Stimulated activated CD8-positive, alpha-beta memory T cell treated with anti-CD3 and anti-CD28 coated beads, Interleukin-7, amount 100 ng/mL, for 24 hours (primary cell): ENCODE data around the gene STRN.
"Not testable (repeated sequence)": the region's sequence is repeated elsewhere in the genome, so short reads cannot be mapped to it uniquely, and the experiment has no call there.

Source experiments
- DNase-seq: peaks from one replicate; pipeline ENCODE4 v3.0.0-alpha.2; 2020; ENCODE audit warnings: low read depth

STRN gene

DNA sequence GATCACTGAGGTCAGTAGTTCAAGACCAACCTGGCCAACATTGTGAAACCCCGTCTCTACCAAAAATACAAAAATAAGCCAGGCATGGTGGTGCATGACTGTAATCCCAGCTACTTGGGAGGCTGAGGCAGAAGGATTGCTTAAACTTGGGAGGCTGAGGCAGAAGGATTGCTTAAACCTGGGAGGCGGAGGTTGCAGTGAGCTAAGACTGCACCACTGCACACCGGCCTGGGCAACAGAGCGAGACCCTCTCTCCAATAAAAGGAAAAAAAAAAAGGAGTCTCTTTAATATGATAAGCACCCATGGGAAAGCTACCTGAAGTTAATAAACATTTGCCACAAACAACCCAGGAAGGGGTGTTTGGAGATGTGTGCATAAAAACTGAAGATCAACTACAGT is 2.6 kb downstream of the STRN start:
- no peak for DNase-seq

DNA sequence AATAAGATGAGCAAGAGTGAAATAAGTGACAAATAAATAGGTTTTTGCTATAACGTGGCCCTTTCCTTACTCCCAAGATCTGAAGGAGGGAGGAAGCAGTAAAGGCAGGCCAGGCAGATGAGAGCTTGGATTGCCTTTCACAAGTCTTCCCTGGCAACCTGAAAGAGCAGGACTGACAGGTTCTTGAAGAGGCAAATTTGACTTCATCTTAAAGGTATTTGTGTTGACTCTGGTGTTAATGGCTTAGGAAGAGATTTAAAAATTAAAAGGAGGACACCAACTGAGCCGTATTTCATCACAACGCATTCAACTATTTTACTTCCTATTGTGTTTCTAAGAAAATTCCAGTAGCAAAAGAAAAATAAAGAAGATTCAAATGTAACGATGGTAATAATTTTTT is 3.2 kb downstream of the STRN start:
- DNase-seq: no peak

DNA sequence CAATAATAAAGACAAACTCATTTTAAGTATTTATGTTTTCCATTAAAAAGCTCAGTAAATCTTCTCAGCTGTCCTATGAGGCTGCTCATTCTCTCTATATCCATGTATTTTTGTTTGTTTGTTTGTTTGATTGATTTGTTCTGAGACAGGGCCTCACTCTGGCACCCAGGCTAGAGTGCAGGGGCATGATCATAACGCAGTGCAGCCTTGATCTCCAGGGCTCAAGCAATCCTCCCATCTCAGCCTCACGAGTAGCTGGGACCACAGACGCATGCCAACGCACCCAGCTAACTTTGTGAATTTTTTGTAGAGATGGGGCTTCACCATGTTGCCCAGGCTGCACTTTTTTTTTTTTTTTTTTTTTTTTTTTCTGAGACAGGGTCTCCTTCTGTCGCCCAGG is 5.6 kb downstream of the STRN start:
- no peak for DNase-seq

GRCh38 chr2:36960005-36960675 is 6.2 kb downstream of the STRN start:
- DNase-seq: no peak

DNA sequence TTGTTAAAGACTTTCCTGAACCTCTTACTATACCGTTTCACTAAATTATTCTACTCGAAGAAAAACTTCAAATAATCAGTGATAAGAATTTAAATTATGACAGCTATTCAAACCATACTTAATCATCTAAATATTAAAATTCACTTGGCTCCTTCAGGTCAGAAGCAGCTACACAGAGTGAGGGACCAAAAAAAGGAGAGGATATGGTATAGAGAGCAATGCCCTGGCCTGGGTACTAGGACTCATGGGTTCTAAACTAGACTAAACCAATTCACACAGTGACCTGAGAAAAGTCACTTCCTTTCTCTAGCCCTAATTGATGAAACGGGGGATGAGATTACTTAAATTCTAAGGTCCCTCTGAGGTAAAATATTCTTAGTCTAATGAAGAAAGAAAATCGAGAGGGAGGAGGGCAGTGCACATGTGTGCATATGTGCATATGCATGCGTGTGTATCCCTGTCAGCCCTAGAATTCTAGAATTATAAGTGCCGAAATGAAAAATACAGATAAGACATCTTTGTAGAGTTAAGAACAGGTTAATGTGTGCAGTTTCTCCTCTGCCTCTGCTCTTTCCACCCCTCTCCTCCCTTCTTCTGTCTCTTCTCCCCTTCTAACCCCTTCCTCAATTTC is 11.2 kb downstream of the STRN start:
- DNase-seq: no peak

GRCh38 chr2:36952748-36953197 is 13.6 kb downstream of the STRN start:
- DNase-seq: no peak

GRCh38 chr2:36951574-36951973 is 14.8 kb downstream of the STRN start:
- no peak for DNase-seq

DNA sequence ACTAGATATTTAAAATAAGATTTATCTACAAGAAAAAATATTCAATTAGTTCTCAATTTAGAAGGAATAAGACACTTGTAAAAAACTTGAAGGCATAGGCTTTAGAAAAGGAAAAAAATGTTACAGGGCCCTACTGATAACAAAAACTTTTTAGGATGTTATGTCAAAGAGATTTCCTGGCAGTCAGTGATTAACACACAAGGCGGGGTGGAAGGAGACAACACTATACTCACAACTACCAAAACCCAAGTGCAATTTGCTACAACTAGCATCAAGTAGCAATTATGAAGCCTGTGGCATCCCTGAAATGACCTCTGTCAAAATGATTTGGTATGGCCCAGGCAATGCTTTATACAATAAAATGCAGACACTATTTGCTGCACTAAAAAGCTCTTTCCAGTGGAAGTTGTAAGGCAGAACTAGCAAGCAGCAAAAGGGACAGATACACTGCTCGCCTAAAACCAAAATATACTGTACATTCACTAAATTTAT is 15.3 kb downstream of the STRN start:
- no peak for DNase-seq

DNA sequence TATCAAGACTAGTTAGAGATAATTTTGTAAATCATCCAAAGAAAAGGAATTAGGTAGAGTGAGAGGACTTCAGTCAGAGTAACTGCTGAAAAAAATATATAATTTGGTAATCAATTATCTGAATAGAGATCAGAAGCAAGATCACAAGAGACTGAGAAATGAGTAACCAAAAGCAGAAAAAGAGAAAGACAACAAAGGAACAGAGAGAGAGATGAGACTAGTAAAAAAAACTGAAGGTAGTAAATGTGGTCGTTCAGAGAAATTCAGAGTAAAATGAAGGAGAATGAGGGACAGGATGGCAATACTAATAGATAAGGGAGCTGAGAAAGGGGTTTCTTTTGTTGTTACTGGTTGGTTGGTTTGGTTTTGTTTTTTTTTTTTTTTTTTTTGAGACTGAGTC is 16.5 kb downstream of the STRN start:
- no peak for DNase-seq

- not testable (repeated sequence) for DNase-seq
Measured at GRCh38 chr2:36945240-36945639, 21.1 kb downstream of the STRN start.

- no peak for DNase-seq
Measured at GRCh38 chr2:36941867-36942266, 24.5 kb downstream of the STRN start.

- not testable (repeated sequence) for DNase-seq
Measured at GRCh38 chr2:36936526-36936925, 29.8 kb downstream of the STRN start.

- DNase-seq: not testable (repeated sequence)
Measured at GRCh38 chr2:36931688-36932087, 34.6 kb downstream of the STRN start.

DNA sequence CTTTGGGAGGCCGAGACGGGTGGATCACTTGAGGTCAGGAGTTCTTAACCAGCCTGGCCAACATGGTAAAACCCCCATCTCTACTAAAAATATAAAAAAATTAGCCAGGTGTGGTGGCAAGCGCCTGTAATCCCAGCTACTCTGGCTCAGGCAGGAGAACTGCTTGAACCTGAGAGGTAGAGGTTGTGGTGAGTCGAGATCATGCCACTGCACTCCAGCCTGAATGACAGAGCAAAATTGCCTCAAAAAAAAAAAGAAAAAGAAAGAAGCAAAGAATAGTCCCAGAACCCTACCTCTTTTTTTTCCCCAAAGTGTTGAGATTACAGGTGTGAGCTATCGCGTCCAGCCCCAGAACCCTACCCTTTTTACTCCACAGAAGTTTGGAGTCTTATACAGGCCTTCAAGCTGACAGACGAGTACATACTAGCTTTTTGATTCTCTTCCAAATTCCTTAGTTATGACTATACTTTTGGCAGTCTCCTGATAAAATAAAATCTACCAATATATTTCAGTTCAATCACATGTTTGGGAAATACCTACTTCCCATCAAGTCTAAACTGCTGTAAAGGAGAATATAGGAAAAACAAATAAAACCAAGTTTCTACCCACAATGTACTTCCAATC is 35.4 kb downstream of the STRN start:
- not testable (repeated sequence) for DNase-seq

GRCh38 chr2:36926175-36927132 is 39.9 kb downstream of the STRN start:
- DNase-seq: not testable (repeated sequence)

DNA sequence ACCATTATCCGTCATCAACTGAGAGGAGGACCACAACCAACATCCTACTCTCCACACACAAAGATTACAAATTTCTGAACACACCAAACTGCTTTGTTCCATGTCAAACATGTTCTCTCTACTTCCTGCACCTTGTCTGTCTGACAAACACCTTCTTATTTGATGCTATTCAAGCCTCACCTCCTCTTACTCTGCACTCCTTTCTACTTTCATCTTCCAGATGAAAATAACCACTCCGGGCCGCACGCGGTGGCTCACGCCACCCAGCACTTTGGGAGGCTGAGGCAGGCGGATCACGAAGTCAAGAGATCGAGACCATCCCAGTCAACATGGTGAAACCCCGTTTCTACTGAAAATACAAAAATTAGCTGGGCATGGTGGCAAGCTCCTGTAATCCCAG is 43.7 kb downstream of the STRN start:
- not testable (repeated sequence) for DNase-seq

DNA sequence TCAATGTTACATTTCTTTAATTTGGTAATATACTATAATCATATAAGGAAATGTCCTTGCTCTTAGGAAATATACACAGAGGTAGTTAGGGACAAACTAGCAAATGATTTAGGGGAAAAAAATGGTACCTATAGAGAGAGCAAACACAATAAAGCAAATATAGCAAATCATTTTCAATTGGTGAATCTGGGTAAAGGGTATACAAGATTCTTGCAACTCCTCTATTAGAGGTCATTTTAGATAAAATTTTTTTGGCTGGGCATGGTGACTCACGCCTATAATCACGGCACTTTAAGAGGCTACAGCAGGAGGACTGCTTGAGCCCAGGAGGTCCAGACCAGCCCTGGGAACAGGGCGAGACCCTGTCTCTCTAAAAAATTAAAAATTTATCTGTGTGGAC is 44.4 kb downstream of the STRN start:
- DNase-seq: no peak

DNA sequence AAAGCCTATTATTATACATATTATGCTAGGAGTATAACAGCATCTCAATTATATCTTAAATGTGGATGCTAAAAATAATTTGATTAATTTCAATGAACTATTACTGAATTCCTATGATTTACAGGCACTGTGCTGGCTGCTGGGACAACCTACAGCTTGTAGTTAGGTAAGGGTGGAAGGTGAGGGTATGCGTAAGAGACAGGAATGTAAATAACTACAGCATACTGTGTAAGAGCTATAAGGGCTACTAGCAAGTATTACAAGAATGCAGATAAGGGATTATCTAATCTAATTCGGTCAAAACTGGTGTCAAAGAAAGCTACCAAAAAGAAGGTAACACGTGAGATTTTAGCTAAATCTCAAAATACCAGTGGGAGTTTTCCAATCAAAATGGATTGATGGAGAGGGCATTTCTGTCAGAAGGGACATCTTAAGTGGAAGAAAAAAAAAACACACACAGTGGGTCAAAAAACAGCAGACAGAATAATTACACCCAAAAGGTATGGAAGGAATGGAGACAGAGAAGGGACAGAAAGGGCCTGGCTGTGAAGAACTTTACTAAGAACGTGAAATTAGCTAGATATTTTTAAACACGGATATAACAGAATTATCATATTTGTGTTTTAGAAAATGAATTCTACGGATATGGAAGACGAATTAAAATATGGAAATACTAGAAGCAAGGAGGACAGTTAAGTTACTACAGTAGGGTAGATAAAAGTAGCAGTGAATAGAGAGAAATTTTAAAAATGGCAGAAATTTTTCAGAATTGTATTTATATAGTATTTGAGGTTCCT is 47.1 kb downstream of the STRN start:
- DNase-seq: no peak

DNA sequence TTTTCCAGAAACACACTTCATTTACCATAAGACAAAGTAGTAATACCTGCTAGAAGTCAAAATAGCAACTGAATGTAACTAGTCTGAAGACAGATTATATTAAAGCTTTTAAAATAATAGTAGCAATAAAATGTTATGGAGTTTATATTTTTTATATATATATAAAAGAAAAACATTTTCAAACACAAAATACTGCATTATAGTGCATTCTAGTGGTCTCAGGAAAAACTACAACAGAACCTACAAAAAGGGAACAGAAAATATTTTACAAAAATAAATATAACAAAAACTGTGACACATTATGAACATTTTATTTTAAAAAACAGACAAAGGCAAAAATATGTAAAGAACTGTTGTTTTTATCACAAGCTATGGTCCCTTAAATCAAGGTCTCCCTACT is 48.0 kb downstream of the STRN start:
- DNase-seq: no peak

DNA sequence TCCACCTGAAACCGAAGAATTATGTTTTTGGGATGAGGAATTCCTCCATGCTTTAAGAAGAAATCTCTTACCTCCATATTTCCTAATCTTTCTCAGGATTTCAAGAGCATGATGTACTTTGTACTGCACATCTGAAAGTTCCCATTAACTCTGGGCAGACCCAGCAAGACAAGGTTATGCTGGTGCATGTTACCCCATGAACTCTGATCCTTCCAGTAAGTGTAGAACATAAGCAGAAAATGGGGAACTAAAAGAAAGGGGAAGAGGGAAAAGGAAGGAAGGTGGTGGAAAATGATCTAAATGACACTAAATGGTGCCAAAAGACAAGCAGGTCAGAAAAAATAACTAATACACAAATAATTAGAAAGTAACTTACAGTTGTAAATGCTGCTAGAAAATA is 50.7 kb downstream of the STRN start:
- no peak for DNase-seq

GRCh38 chr2:36912695-36913094 is 53.6 kb downstream of the STRN start:
- no peak for DNase-seq
